ENCODE results near the gene ZNF862. TPM values are rescaled to one million over a fixed set of nuclear protein-coding genes. Genes with fewer than 3 reads are reported as not detected.

Gene ZNF862
- total RNA-seq: 15.2 and 19.6 TPM in 2 replicates
- long read RNA-seq, partial matches to known transcripts: 1 of 5 reads
- long read RNA-seq, other reads (novel, unspliced or antisense): 1 of 5 reads

DNA sequence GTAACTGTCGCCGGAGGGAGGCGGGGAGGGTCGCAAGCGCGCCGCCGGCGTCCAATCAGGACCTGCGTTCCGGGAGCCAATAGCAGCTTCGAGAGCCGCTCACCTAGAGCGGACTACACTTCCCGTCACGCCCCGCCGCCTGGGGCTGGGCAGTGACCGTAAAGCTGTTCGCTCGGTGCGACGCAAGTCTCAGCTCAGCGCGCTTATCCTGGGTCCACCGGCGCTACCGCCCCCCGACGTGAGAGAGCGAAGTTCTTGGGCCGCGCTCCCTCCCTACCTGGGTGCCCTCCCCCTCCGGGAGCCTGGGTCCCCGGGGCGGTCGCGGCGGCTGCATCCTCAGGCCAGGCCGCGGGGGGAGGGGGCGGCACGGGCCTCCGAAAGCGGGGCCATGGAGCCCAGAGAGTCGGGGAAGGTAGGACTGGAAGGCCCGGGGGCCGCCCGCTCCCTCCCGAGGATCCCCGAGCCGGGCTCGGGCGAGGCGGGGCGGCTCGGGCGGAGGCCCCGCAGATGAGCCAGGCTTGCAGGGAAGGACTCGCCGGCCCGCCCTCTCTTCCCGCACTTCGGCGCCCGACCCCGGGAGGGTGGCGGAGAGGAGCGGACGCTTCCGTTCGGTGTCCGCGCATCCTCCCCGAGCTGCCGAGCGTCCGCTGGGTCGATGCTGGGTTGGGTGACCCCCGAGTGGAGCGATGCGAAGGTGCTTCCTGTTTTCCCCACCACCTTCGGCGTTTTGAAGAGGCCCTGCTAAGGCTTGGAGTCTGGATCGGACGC, at the start of gene ZNF862:
Gene ZNF862 (plus strand): TSS at position 152 of the 768 bp plus-strand sequence. CDS start 237 bp downstream, at position 389.
- peak; percentile 91 for DNase-seq (ENCODE audit: low read depth, low spot score)
- no peaks in the 10 kb centered on the region for H3K36me3 Mint-ChIP-seq (ENCODE audit: low read depth)
- peaks cover 40% of the 10 kb centered on the region for H3K27me3 Mint-ChIP-seq (ENCODE audit: low read depth)
- peak within 1 kb of the TSS; percentile 44 for H3K27ac Mint-ChIP-seq (ENCODE audit: unreplicated experiment)
- peaks cover 18% of the 10 kb centered on the region for H3K4me1 Mint-ChIP-seq
- H3K9me3 Mint-ChIP-seq: no peaks in the 10 kb centered on the region
- TF ChIP-seq, protein P1, sequence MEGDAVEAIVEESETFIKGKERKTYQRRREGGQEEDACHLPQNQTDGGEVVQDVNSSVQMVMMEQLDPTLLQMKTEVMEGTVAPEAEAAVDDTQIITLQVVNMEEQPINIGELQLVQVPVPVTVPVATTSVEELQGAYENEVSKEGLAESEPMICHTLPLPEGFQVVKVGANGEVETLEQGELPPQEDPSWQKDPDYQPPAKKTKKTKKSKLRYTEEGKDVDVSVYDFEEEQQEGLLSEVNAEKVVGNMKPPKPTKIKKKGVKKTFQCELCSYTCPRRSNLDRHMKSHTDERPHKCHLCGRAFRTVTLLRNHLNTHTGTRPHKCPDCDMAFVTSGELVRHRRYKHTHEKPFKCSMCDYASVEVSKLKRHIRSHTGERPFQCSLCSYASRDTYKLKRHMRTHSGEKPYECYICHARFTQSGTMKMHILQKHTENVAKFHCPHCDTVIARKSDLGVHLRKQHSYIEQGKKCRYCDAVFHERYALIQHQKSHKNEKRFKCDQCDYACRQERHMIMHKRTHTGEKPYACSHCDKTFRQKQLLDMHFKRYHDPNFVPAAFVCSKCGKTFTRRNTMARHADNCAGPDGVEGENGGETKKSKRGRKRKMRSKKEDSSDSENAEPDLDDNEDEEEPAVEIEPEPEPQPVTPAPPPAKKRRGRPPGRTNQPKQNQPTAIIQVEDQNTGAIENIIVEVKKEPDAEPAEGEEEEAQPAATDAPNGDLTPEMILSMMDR (conservative IDR thresholded peaks at IDR 0.05): no peak
- H3K4me3 Mint-ChIP-seq: peak within 1 kb of the TSS; percentile 93

- H3K9me3 Mint-ChIP-seq: no peaks in the 10 kb centered on the region
- TF ChIP-seq, protein P1 (conservative IDR thresholded peaks at IDR 0.05): no peak
- DNase-seq (ENCODE audit: low read depth, low spot score): no peak
- no peak overlapping the region for H3K4me3 Mint-ChIP-seq
- no peak overlapping the region for H3K27ac Mint-ChIP-seq (ENCODE audit: unreplicated experiment)
- peaks cover 30% of the 10 kb centered on the region for H3K4me1 Mint-ChIP-seq
- no peaks in the 10 kb centered on the region for H3K36me3 Mint-ChIP-seq (ENCODE audit: low read depth)
- peaks cover 20% of the 10 kb centered on the region for H3K27me3 Mint-ChIP-seq (ENCODE audit: low read depth)
Measured at GRCh38 chr7:149789101-149789500, 49.1 kb upstream of the ZNF862 start.

DNA sequence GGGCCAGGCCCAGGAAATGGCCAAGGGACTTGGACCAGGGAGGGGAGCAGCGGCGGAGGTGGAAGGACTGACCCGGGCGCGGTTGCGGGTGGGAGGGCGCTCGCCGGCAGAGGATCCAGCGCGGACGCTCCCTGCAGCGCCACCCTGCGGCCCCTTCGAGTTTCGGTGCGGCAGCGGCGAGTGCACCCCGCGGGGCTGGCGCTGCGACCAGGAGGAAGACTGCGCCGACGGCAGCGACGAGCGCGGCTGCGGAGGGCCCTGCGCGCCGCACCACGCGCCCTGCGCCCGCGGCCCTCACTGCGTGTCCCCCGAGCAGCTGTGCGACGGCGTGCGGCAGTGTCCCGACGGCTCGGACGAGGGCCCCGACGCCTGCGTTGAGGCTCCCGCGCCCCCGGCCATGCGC, 48.0 kb upstream of the ZNF862 start:
- Mint-ChIP-seq H3K36me3 (ENCODE audit: low read depth) (no peaks in the 10 kb centered on the region), H3K9me3 (no peaks in the 10 kb centered on the region), H3K4me3 (no peak overlapping the region), H3K4me1 (peaks cover 35% of the 10 kb centered on the region), H3K27me3 (ENCODE audit: low read depth) (peaks cover 21% of the 10 kb centered on the region), H3K27ac (ENCODE audit: unreplicated experiment) (no peak overlapping the region)
- TF ChIP-seq, protein P1 (conservative IDR thresholded peaks at IDR 0.05): peak; percentile 69
- DNase-seq (ENCODE audit: low read depth, low spot score): peak; percentile 70

GRCh38 chr7:149790754-149791360, 47.3 kb upstream of the ZNF862 start:
- Mint-ChIP-seq H3K4me3 (no peak overlapping the region), H3K36me3 (ENCODE audit: low read depth) (no peaks in the 10 kb centered on the region), H3K9me3 (no peaks in the 10 kb centered on the region), H3K27ac (ENCODE audit: unreplicated experiment) (no peak overlapping the region), H3K27me3 (ENCODE audit: low read depth) (peaks cover 21% of the 10 kb centered on the region), H3K4me1 (peaks cover 35% of the 10 kb centered on the region)
- DNase-seq (ENCODE audit: low read depth, low spot score): no peak
- TF ChIP-seq, protein P1 (conservative IDR thresholded peaks at IDR 0.05): no peak

DNA sequence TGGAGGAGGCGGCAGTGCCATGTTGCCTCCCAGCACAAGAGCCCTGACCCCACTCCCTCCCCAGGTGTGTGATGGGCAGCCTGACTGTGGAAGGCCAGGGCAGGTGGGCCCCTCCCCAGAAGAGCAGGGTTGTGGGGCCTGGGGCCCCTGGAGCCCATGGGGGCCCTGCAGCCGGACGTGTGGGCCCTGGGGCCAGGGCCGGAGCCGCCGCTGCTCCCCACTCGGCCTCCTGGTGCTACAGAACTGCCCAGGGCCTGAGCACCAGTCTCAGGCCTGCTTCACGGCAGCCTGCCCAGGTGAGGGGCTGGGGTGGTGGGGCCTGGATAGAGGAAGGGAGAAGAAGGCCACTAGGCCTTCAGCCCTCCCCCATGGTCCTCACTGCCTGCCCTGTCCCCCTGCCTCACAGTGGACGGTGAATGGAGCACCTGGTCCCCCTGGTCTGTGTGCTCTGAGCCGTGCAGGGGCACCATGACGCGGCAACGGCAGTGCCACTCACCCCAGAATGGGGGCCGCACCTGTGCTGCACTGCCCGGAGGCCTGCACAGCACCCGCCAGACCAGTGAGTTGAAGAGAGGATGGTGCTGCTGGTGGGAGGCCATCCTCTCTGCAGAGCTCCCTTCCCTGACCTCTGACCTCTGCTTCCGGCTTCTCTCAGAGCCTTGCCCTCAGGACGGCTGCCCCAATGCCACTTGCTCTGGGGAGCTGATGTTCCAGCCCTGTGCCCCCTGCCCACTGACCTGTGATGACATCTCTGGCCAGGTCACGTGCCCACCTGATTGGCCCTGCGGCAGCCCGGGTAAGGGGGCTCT, 46.6 kb upstream of the ZNF862 start:
- H3K36me3 Mint-ChIP-seq (ENCODE audit: low read depth): no peaks in the 10 kb centered on the region
- no peak for DNase-seq (ENCODE audit: low read depth, low spot score)
- TF ChIP-seq, protein P1 (conservative IDR thresholded peaks at IDR 0.05): no peak
- peaks cover 35% of the 10 kb centered on the region for H3K4me1 Mint-ChIP-seq
- no peaks in the 10 kb centered on the region for H3K9me3 Mint-ChIP-seq
- H3K4me3 Mint-ChIP-seq: no peak overlapping the region
- peaks cover 21% of the 10 kb centered on the region for H3K27me3 Mint-ChIP-seq (ENCODE audit: low read depth)
- no peak overlapping the region for H3K27ac Mint-ChIP-seq (ENCODE audit: unreplicated experiment)

All from neural crest cell (in vitro differentiated cells).